ENCODE data around the gene MEGF9.

DNA sequence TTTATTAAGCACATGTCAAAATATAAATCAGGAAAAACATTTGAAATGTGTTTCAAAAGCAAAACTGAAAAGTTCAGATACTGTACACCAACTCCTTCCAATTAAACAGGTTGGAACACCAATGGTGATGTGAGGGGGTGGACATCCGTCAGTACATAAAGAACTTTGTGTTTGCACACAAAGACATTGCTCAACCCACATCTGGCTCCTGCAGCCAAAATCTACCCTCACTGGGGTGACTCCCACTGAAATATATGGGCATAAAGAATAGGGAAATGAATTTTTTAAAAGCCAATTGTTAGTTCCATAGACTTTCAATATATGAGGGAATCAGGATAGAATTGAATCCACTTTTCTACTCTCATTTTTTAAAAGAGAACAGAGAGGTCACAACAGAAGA is 63.9 kb downstream of the MEGF9 start:
- TF ChIP-seq, protein P1, sequence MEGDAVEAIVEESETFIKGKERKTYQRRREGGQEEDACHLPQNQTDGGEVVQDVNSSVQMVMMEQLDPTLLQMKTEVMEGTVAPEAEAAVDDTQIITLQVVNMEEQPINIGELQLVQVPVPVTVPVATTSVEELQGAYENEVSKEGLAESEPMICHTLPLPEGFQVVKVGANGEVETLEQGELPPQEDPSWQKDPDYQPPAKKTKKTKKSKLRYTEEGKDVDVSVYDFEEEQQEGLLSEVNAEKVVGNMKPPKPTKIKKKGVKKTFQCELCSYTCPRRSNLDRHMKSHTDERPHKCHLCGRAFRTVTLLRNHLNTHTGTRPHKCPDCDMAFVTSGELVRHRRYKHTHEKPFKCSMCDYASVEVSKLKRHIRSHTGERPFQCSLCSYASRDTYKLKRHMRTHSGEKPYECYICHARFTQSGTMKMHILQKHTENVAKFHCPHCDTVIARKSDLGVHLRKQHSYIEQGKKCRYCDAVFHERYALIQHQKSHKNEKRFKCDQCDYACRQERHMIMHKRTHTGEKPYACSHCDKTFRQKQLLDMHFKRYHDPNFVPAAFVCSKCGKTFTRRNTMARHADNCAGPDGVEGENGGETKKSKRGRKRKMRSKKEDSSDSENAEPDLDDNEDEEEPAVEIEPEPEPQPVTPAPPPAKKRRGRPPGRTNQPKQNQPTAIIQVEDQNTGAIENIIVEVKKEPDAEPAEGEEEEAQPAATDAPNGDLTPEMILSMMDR (conservative IDR thresholded peaks at IDR 0.05; ENCODE audit: low read length), result no peak
- TF ChIP-seq EZH2phosphoT487 (IDR thresholded peaks at IDR 0.05; ENCODE audit: borderline replicate concordance, low read depth, low read length), result no peak

Measured in OCI-LY7 (cell line).